HG02759 (cell line): ENCODE data around the gene NACC1.
"Not testable (repeated sequence)": the region's sequence is repeated elsewhere in the genome, so short reads cannot be mapped to it uniquely, and the experiment has no call there.

Experiments
- ATAC-seq: cut with Tn5 transposase; IDR thresholded peaks from one replicate; pipeline ENCODE4 v1.9.1; 2021; ENCODE audit warnings: mild to moderate bottlenecking, moderate library complexity; ENCODE audit not compliant: unreplicated experiment

Gene NACC1

DNA sequence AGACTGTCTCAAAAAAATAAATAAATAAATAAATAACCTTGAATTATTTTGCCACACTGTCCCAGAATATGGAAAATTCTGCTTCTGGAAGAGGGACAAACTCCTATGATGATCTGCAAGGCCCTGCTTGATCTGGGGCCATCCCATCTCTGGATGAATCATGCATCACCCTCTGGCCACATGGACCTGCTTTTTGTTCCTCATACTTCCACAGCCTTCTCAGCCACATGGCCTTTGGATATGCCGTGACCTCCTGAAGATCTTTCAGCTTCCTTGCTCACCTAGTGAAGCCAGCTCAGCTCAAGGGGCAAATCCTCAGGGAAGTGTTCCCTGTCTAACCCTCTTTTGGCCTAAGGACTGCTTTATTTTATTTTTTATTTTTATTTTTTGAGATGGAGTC is 42.5 kb downstream of the NACC1 start:
- ATAC-seq = no peak

DNA sequence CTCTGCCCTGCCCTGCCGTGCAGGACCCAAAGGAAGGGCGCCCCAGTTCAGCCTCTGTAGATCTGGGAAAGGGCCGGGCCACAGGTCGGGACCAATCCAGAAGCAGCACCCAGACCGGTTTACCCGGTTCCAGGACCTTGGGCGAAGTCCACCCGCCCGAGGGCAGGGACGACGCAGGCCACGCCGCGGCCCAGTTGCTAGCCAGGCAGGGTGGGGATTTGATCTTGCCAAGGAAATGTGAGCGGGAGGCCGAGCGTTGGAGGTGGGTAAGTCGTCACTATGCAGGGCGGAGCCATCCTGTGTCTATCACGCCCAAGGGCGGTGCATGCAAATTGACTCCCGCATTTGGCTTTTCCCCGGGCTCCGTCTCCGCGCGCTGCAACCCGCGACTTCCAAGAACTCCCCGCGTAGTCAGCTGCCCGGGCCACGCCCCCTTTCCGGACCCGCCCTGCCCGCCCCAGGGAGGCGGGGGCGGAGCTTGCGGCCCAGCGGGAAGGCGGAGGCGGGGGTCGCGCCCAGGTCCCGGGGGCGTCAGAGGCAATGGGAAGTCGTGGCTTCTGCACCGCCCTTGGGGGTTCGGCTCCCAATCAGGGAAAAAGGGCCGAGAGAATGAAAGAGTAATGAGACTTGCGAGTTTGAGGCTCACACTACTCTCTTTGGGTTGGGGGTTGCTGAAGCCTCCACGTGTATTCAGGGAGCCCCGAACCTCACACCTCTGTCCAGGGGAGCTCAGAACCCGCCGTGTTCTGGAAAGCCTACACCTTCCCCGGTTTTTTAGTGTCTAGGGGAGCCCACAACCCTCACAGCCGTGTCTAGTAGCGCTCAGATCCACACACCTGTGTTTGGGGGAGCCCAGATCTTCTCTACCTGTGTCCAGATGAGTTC is 44.9 kb downstream of the NACC1 start:
- ATAC-seq = peak; percentile 46

DNA sequence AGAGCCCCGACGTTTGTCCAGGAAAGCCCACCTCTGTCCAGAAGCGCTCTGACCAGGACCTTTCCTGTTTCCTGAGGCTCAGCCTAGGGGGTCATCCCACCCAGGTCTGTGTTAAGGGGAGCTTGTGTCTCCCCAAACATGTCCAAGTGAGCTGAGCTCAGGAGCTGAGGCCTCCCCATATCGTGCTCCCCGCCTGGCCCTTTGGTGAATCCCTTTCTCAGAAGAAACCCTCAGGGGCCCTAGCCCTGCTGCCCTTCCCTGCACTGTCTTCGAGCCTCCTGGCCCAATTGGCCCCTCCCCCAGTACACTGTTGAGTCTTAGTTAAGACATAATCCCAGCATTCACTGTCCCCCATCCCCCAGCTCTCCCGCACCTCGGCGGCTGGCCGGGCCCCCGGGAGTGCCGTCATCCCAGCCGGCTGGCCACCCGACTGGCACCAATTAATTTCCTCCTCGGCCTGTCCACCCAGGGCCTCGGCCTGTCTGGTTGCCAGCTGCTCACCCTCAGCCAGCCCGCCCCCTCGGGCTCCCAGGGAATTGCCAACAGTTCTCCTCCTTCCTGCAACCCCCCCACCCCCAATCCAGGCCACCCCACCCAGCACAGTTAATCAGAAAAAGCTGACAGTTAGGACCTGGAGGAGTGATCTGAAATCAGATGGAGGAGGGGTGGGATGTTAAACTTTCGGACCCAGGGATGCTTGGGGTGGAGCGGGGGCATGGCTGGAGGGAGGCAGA is 45.7 kb downstream of the NACC1 start:
- no peak for ATAC-seq

DNA sequence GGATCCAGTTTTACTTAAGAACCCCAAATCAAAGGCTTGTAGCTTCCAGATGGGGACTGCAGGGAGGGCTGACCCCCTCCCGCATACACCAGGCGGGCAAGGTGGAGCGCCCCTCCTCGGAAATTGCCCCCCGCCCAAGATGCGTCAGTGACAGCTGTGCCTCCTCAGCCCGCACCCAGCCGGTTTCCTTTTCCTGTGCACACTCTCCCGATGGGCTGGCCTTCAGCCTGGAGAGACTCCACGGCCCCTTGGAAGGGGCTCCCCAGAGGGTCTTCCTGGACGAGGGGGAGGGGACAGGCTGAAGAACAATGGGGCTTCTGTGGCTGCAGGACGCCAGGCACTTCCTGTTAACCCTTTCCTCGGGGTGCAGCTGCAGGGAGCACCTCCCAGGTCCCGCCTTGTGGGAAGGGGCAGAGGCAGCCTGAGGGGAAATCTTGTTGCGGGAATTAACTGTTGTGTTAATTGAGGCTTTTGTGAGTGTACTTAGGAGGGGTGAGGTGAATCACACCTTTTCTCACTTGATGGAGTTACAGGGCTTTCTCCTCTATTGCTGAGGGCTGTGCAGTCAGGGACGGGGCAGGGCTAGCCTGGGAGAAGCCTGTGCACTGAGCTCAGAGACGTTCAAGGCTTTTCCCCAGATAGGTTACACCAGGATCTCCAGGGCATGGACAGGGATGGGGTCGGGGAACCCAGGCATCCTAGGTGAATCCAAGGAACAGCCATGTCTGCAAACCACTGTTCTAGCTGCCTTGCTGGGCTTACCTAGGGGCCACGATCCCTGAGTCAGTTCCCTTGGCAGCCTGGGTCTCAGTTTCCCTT is 46.5 kb downstream of the NACC1 start:
- ATAC-seq = no peak

DNA sequence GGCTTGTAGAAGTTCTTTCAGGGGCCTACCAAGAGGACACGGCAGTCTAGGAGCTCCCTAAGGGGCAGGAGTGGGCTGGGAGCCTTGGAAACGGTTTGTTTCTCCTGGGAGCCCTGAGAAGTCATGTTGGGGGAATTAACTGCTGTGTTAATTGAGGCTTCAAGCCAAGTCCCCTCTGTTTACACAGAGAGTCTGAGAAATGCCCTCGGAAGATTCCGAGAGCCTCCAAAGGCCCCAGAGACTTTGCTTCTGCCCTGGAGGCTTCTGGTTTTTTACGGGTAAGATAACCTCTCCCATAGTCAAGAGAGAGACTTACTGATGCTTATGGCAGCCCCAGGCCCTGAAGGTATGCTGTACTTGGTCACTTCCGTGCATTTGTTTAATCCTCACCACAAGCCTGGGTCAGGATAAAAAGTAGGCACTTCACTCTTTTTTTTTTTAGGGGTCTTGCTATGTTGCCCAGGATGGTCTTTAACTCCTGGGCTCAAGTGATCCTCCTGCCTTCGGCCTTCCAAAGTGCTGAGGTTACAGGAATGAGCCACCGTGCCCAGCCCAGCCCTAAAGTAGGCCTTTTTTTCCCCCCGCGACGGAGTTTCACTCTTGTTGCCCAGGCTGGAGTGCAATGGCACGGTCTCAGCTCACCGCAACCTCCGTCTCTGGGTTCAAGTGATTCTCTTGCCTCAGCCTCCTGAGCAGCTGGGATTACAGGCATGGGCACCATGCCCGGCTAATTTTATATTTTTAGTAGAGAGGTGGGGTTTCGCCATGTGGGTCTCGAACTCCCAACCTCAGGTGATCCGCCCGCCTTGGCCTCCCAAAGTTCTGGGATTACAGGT is 47.3 kb downstream of the NACC1 start:
- no peak for ATAC-seq

DNA sequence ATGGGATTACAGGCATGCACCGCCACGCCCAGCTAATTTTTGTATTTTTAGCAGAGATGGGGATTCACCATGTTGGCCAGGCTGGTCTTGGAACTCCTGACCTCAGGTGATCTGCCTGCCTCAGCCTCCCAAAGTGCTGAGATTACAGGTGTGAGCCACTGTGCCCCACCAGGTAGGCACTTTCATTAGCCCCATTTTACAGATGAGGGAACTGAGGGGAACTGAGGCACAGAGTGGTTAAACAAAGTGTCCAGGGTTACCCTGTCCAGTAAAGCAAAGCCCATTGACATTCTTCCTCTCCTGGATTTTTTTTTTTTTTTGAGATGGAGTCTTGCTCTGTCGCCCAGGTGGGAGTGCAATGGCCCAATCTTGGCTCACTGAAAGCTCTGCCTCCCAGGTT is 48.1 kb downstream of the NACC1 start:
- not testable (repeated sequence) for ATAC-seq

DNA sequence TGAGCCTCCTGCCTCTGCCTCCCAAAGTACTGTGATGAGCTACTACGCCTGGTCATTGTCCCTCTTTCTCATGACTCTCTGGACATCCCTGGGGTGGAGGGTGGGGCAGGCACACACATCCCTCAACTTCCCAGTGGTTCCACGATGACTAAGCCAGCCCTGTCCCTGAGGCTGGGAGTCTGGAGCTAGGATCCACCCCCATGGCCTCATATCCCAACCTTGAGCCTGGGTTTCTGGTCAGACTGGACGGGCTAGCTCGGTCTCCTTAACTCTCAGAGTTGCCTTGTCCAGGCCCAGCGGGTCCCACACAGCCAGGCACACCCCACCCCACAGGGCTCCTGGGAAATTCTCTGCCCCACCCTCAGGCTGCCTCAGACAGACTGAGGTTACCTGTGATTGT is 51.7 kb downstream of the NACC1 start:
- ATAC-seq = no peak

DNA sequence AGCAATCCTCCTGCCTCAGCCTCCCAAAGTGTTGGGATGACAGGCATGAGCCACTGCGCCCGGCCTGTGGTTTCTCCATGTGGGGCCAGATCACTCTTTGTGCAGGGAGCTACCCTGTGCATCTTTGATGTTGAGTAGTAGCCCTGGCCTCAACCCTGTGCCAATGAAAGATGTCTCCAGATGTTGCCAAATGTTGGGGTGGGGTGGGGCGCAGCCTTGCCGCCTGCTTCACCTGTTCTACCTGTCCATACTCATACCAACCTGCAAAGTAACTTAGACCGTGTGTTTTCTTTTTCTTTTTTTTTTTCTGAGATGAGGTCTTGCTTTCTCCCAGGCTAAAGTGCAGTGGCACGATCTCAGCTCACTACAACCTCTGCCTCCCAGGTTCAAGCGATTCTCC is 53.1 kb downstream of the NACC1 start:
- ATAC-seq = no peak

DNA sequence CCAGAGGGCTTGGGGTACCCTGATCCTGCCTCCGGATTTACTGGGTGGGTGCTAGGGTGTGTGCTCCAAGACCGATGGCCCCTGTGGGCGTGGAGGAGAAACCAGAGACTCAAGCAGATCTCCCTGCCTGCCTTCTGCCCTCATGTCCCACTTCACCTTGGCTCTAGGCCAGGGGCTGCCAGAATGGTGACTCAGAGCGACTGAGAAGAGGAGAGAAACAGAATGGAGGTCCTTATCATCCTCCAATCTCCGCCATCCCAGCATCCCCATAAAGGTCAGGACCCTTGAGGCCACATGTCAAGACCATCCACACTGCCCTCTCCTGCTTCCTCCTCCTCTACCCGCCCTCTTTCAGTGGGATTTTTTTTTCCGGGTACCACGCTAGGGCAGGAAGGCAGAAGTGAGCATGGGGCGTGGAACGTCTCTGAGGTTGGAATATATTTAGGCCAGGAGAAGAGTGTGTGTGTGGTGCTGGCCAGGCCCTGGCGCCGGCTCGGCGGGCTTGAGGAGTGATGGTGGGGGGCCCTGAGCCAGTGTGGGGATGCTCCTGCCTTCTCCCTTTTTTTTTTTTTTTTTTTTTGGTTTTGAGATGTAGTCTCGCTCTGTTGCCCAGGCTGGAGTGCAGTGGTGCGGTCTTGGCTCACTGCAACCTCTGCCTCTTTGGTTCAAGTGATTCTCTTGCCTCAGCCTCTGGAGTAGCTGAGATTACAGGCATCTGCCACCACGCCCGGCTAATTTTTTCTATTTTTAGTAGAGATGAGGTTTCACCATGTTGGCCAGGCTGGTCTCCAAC is 54.5 kb downstream of the NACC1 start:
- ATAC-seq = no peak

DNA sequence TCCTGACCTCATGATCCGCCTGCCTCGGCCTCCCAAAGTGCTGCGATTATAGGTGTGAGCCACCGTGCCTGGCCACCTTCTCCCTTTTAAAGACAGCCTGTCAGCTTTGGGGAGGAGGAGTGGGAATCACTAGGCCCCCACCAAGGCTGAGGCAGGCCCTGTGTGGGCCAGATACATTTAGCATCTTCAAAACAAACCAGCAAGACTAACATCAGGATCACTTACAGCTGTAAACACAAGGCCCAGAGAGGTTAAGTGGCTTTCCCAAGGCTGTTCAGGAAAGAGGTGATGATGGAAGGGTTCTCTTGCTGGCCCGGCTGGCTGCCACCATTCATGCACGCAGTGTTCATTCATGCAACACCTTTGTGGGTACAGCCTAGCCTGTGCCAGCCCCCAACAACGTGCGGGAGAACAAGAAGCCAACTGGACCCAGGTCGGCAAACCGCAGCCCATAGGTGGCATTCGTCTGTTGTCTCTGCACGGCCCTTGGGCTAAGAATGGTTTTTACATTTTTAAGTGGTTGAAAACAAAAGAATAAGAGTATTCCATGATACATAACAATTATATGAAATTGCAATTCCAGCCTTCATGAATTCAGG is 55.2 kb downstream of the NACC1 start:
- no peak for ATAC-seq

DNA sequence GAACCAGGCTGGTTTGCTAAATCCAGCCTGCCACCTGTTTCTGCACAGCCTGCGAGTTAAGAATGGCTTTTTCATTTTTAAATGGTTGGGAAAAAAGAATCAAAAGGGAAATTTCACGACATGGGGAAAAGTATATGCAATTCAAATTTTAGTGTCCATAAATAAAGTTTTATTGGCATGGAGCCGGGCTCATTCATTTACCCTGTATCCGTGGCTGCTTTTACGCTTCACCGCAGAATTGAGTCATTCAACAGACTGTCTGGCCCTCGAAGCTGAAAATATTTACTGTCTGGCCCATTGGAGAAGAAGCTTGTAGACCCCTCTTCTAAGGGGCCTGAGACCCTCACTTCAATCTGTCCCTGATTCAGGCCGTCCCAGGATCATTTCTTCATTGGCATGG is 58.3 kb downstream of the NACC1 start:
- no peak for ATAC-seq

DNA sequence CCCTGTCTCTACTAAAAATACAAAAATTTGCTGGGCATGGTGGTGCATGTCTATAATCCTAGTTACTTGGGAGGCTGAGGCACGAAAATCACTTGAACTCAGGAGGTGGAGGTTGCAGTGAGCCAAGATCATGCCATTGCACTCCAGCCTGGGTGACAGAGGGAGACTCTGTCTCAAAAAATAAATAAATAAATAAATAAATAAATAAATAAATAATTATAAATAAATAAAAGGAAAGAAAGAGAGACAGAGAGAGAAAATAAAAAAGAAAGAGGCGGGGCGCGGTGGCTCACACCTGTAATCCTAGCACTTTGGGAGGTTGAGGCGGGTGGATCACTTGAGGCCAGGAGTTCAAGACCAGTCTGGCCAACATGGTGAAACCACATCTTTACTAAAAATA is 59.5 kb downstream of the NACC1 start:
- ATAC-seq = not testable (repeated sequence)

DNA sequence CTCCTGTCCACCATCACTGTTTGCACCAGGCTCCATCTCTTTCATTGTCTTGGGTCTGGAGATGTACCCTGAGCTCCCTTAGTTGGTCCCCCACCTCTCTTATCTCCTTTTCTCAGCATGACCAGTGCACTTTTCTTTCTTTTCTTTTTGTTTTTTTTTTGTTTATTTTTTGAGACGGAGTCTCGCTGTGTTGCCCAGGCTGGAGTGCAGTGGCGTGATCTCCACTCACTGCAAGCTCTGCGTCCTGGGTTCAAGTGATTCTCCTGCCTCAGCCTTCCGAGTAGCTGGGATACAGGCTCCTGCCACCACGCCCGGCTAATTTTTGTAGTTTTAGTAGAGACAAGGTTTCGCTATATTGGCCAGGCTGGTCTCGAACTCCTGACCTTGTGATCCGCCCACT is 60.2 kb downstream of the NACC1 start:
- not testable (repeated sequence) for ATAC-seq

DNA sequence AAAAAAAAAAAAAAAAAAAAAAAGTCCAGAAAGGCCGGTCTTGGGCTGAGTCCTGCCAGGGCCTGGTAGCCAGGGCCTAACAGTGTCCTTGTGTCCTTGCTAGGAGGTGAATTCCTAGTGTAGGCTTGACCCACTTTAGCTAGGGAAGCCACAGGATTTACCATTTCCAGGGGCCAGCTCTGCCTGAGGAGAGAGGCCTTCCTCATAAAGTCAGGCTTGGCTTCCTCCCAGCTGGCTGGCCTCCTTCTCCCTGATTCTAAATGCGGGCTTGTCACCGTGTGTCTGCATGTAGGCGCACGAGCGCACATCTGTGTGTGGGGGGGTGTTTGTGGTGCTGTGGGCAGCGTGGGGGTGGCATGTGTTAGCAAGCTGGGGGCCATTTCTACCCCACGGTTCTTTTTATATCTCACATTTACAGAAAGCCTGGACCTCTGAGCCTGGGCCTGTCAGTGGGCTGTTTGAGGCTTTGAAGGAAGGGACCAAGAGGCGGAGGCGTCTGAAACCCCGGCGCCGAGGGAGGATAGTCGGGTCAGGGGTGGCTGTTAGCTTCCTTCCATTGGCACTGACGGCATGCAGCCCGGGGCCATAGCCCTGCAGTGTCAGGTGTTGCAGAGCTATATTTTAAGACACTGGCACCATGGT is 63.8 kb downstream of the NACC1 start:
- no peak for ATAC-seq

DNA sequence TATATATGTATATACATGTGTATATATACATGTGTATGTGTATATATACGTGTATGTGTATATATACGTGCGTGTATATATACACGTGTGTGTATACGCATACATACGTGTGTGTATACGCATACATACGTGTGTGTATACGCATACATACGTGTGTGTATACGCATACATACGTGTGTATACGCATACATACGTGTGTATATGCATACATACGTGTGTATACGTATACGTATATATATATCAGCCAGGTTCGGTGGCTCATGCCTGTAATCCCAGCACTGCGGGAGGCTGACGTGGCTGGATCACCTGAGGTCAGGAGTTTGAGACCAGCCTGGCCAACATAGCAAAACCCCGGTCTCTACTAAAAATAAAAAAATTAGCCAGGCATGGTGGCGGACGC is 66.9 kb downstream of the NACC1 start:
- not testable (repeated sequence) for ATAC-seq

DNA sequence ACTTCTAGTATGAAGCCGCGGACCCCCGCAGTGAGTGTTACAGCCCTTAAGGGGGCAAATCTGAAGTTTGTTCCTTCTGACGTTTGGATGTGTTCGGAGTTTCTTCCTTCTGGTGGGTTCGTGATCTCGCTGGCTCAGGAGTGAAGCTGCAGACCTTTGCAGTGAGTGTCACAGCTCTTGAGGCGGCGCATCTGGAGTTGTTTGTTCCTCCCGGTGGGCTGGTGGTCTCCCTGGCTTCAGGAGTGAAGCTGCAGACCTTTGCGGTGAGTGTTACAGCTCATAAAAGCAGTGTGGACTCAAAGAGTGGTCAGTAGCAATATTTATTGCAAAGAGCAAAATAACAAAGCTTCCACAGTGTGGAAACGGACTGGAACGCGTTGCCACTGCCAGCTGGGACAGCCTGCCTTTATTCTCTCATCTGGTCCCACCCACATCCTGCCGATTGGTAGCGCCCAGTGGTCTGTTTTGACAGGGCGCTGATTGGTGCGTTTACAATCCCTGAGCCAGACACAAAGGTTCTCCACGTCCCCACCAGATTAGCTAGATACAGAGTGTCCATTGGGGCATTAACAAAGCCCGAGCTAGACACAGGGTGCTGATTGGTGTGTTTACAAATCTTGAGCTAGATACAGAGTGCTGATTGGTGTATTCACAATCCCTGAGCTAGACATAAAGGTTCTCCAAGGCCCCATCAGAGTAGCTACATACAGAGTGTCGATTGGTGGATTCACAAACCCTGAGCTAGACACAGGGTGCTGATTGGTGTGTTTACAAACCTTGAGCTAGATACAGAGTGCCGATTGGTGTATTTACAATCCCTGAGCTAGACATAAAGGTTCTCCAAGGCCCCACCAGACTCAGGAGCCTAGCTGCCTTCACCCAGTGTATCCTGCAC is 67.9 kb downstream of the NACC1 start:
- not testable (repeated sequence) for ATAC-seq

DNA sequence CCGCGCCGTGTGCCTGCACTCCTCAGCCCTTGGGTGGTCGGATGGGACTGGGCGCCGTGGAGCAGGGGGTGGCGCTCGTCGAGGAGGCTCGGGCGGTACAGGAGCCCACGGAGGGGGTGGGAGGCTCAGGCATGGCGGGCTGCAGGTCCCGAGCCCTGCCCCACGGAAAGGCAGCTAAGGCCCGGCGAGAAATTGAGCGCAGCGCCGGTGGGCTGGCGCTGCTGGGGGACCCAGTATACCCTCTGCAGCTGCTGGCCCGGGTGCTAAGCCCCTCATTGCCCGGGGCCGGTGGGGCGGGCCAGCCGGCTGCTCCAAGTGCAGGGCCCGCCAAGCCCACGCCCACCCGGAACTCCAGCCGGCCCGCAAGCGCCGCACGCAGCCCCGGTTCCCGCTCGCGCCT is 68.6 kb downstream of the NACC1 start:
- not testable (repeated sequence) for ATAC-seq

DNA sequence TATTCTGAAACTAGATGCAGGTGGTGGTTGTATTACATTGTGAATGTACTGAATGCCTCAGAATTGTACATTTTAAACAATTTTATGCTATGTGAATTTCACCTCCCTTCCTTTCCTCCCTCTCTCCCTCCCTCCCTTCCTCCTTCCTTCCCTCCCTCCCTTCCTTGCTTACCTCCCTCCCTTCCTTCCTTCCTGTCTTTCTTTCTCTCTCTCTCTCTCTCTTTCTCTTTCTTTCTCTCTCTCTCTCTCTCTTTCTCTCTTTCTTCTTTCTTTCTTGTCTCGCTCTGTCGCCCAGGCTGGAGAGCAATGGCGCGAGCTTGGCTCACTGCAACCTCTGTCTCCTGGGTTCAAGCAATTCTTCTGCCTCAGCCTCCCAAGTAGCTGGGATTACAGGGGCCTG is 69.4 kb downstream of the NACC1 start:
- ATAC-seq = no peak
